HG03139 (cell line): Measurements from ENCODE around the gene DLG2.

Experiments used
- ATAC-seq: cut with Tn5 transposase; IDR thresholded peaks from one replicate; pipeline ENCODE4 v1.9.1; 2021; ENCODE audit not compliant: unreplicated experiment

DLG2 gene

DNA sequence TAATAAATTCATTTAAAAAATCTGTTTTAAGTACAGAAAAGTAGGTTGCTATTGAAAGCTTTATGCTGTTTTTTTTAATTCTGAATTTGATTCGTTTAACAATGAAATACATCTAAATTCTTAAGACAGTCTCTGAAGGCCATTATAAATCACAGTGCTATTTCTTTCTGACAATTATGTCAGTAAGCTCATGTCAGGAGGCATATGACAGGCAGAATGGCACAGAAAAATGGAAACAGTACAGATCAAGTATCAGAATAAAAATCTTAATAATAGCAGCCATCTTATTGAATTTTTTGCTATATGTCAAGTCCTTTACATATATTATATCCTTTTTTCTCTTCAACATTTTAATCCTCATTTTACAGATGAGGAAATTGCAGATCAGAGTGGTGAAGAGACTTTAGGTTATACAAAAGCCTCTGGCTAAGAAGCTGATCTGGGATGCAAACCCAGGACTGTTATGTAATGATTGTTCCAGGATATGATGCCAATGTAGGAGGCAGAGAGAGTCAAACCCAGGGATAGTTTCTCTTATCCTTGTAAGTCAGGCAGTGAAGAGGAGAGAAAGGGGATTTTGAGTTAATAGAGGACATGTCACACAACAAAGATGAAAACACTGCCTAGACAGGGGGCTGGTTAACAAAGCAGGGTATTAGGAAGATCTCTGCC, 2057.9 kb downstream of the DLG2 start:
- no peak for ATAC-seq

- no peak for ATAC-seq
These were observed 2058.6 kb downstream of the DLG2 start for GRCh38 chr11:83568516-83568915.

- no peak for ATAC-seq
These were observed 2060.2 kb downstream of the DLG2 start for GRCh38 chr11:83566950-83567349.

DNA sequence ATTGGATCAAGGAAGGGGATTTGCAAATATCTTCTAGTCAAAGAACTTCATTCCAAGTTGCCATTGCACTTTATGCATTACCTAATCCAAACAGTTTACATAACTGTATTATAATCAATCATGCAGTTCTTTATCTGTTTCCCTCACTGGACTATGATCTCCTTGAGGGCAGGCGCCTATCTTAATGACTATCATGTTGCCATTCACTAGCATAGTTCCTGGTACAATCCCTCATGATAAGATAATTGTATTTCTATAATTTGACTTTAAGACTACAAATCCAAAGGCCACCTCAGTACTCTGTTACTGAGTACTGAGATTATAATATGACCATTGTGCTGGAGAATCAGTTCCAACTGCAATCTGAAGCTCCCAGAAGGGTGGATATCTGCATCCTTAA, 2062.3 kb downstream of the DLG2 start:
- ATAC-seq: no peak

GRCh38 chr11:83558281-83558680, 2068.9 kb downstream of the DLG2 start:
- ATAC-seq: no peak

DNA sequence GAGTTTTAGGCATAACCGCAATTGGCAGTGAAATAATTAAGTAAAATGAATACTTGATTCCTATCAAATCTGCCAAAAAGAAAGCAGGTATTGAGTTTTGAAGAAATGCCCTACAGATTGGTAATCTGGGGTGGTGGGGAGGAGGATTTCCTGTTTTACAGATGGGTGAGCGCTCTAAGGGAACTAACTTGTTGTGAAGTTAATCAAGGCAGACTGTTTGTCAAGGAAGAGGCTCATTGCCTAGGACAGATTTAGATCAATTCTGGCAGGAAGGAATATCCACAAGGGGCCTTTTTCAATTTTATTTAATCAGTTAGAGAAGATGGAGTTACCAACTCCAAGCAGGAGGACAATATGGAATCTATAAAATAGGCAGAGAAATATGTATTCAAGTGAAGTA, 2069.5 kb downstream of the DLG2 start:
- no peak for ATAC-seq

DNA sequence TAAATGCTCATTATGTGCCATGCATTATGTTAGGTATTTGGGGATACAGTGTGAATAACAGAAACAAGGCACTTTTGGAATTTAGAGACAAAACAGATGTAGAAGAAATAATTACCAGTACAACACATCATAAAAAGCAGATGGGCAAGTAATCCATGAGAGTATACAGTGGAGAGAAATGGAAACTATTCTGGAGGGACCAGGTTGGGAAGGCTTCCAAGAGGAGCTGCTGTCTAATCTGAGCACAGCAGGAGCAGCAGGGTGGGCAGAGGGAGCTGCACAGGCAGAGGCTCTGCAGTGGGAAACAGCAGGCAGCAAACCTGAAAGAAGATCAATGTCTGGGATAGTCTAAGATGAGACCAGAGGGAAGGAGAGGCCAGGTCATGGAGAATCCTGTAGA, 2072.3 kb downstream of the DLG2 start:
- ATAC-seq: no peak

DNA sequence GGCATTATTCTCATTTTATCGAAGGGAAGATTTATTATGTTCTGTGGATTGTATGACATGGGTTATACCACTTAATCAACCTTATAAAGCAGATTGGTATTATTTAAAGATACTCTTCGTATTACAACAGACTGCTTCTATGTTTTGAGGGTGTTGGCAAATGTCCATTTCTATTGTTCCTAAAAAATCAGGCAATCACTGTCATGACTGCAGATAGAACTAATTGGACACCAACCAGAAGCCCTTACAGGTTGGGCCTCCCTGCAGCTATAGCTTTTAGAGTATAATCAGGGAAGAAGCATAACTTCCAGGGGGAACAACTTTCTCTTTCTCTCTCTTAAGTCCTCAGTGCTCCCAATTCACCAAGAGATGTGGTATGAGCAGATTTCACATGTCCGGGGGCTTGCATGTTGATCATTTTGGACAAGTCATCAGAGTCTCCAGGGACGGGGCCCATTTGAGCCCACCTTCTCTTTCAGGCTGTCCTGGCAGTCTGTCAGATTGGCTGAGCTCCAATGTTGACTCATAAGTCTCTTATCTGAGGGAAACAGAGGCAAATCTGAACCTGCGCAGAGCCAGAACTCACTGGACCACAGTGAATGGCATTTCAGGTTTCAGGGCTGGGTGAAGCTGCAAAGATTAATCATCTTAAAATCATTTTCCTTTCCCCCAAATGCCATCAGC, 2077.0 kb downstream of the DLG2 start:
- no peak for ATAC-seq

GRCh38 chr11:83546368-83546767, 2080.8 kb downstream of the DLG2 start:
- no peak for ATAC-seq

- no peak for ATAC-seq
These were observed 2081.5 kb downstream of the DLG2 start for GRCh38 chr11:83545494-83546260.

DNA sequence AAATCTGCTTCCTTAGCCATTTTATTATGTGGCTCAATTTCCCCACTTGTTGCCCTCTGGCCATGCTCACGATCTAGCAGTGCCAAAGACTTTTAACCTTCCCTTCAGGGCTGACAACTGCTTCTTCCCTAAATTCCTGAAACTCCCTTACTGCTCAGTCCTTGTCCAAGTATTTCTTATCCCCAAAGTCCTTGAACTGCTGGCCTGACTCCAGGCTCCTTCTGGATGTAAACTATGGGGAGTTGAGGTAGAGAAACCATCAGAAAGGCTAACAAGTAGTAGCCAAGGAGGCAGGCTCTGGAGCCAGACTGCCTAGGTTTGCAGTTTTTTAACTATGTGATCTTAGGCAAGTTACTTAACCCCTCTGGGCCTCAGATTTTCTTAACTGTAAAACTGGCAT, 2082.3 kb downstream of the DLG2 start:
- no peak for ATAC-seq

DNA sequence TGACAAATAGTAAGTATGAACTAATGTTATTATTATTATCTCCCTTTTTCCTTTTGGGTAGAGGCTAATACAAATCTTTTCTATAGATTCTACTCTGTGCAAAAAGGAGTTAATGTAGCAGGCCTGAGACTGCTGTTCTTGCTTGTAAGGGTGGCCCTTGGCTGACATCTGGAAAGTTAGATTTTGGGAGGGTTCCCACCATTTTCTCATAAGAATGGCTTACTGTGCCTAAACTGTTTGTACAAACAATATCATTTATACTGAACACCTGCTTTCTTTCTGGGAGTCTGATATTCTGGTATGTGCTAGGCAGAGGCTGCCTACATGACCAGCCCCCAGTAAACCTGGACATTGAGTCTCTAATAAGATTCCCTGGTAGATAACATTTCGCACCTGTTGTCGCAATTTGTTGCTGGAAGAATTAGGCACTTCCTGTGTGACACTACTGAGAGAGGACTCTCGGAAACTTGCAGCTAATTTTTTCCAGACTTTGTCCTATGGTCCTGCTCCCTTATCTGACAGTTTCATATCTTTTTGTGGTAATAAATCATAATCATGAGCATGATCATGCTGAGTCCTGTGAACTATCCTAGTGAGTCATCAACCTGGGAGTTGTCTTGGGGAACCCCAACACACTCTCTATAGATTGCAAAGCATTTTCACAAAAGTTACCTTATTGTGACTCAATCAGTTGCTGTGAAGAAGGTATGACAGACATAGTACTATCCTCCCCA, 2083.3 kb downstream of the DLG2 start:
- no peak for ATAC-seq

DNA sequence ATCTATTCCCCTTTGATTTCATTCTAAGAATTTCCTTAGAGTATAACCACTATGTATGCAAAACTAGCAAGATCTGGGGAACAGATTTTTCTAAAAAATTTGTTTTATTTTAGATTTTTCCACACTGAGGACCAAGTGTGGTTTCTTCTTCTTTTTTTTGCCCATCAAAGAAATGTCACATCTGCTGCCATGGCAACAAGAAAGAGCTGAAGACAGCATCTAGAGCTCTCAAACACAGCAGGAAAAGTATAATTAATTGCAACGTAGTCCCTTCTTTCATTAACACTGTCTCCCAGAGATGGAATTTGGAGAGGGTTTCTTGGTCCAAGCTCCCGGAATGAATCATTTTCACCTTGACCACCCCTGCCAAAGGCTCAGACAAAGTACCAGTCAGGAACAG, 2084.3 kb downstream of the DLG2 start:
- ATAC-seq: no peak

GRCh38 chr11:83540728-83541127, 2086.4 kb downstream of the DLG2 start:
- ATAC-seq: no peak

- ATAC-seq: no peak
These were observed 2086.9 kb downstream of the DLG2 start for GRCh38 chr11:83540112-83540675.

DNA sequence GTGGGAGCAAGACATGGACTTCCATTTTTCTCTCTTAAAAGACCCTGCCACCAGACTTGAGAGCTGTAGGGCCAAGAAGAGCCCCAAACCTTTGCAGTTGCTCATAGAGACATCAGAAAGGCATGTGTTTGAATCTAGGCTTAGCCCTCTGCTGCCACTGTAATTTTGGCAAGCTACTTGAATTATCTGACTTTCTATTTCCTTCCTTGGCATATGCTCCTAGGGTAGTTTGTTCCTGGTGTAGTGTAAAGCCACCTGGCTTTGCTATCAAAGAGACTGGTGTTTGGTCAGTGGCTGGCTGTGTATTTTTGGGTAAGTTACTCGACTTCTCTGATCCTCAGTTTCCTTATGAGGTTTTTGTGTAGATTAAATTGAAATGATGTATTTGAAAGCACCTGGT, 2088.9 kb downstream of the DLG2 start:
- no peak for ATAC-seq

GRCh38 chr11:83537131-83537610, 2090.0 kb downstream of the DLG2 start:
- no peak for ATAC-seq

DNA sequence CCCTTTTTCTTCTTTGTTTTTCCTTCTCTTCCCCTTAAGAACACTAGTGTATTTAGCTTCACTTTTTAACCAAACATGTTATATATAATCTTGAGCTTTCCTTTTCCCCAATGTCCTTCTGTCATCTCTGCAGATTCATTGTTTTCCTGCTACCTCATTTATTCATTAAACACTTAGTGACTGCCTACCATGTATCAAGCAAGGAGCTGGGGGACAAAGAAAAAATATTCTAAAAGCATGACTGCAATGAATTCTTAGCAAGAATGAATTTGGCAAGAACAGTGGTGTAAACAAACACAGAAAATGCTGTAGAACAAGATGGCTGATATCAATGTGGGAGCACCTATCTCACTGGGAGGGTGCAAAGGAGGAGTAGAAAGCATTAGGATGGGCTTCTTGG, 2094.0 kb downstream of the DLG2 start:
- ATAC-seq: no peak

DNA sequence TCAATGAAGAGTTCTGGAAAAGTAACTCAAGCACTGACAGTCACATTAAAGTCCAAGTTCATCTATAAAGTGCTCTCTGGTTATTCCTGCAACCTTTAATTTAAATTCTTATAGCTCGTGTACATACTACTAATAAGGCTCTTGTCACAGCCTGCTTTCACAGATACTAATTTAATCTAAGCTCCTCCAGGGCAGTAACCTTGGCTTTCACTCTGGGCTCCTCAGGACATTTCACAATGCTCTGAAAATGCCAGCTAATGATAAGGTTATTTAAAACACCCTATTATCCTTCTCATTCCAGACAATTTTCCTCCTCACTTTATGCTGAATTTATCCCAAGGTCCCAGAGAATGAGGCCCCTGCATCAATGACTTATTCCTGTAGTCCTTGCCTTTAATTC, 2098.3 kb downstream of the DLG2 start:
- no peak for ATAC-seq

GRCh38 chr11:83528225-83528624, 2098.9 kb downstream of the DLG2 start:
- no peak for ATAC-seq

DNA sequence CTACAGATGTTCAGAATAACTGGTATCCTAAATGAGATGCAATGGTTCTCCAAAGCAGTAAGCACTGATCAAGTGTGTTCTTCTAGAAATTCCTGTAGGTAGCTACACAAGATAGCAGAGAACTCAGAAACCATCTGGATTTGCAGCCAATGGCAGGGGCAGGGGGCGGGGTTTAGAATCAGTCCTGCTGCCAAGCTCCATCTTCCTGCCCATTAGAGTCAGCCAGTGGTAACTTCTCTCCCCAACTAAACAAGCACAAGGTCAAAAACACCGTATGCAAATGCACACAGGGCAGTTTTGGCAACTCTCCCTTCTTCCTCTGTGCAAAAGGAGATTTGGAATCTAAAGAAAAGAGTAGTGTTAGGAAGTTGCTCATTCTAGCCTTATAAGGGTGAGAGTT, 2103.5 kb downstream of the DLG2 start:
- no peak for ATAC-seq
